Esophagus muscularis mucosa (tissue), 4 donors: Measurements from ENCODE around the gene TOX2.

Experiments
- EP300 ChIP-seq: sonication (generic); formaldehyde crosslinking; IDR thresholded peaks from one replicate; pipeline ENCODE4 v1.6.1; 2017; ENCODE audit warnings: antibody characterized with exemption
- POLR2A ChIP-seq: fragments of 450-650 bp; IDR thresholded peaks from one replicate; pipeline ENCODE4 v1.6.1; 2017; ENCODE audit warnings: antibody characterized with exemption, moderate library complexity, mild to moderate bottlenecking, low read depth
- POLR2AphosphoS5 ChIP-seq, 2 donors: sonication (generic); formaldehyde crosslinking; IDR thresholded peaks; one replicate each; pipeline ENCODE4 v1.6.1; 2017; ENCODE audit warnings: antibody characterized with exemption in 2 of 2
- TF ChIP-seq, protein P1 (sequence below), 3 experiments: fragments of 200-600 bp in 2 of 3; fragments of 450-650 bp in 1 of 3; sonication (generic) in 2 of 3; IDR thresholded peaks; one replicate each; pipeline ENCODE4 v1.5.1; 2017 to 2019; ENCODE audit warnings: antibody characterized with exemption in 3 of 3, mild to moderate bottlenecking in 2 of 3, moderate library complexity in 1 of 3

DNA sequence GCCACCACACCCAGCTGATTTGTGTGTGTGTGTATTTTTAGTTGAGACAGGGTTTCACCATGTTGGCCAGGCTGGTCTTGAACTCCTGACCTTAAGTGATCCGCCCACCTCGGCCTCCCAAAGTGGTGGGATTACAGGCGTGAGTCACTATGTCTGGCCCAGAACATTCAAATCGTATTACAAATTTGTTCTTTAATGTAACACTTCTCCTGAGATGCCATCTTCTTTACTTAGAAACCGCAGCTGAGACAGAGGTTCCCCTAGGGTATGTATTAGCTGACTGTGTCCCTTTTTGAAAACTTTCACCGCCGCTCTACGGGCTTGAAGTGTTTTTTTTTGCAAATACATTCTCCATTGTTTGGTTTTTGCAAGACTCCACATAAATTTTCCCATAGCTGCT lies 62.6 kb downstream of the TOX2 start:
- TF ChIP-seq EP300 (no peak), POLR2A (no peak), POLR2AphosphoS5 (IDR thresholded peaks at IDR 0.05) (no peak)
- TF ChIP-seq, protein P1, sequence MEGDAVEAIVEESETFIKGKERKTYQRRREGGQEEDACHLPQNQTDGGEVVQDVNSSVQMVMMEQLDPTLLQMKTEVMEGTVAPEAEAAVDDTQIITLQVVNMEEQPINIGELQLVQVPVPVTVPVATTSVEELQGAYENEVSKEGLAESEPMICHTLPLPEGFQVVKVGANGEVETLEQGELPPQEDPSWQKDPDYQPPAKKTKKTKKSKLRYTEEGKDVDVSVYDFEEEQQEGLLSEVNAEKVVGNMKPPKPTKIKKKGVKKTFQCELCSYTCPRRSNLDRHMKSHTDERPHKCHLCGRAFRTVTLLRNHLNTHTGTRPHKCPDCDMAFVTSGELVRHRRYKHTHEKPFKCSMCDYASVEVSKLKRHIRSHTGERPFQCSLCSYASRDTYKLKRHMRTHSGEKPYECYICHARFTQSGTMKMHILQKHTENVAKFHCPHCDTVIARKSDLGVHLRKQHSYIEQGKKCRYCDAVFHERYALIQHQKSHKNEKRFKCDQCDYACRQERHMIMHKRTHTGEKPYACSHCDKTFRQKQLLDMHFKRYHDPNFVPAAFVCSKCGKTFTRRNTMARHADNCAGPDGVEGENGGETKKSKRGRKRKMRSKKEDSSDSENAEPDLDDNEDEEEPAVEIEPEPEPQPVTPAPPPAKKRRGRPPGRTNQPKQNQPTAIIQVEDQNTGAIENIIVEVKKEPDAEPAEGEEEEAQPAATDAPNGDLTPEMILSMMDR (IDR thresholded peaks at IDR 0.05): no peak
